HG03575 (cell line): Measurements from ENCODE around the gene ARHGAP24.

Source experiments
- ATAC-seq: cut with Tn5 transposase; IDR thresholded peaks from one replicate; pipeline ENCODE4 v1.9.1; 2021; ENCODE audit not compliant: unreplicated experiment, insufficient number of reproducible peaks, low FRiP score; ENCODE audit errors: extremely low read depth

Gene ARHGAP24

GRCh38 chr4:85717351-85717750 is 242.4 kb downstream of the ARHGAP24 start:
- ATAC-seq: no peak

GRCh38 chr4:85717847-85718246 is 242.9 kb downstream of the ARHGAP24 start:
- ATAC-seq: no peak

GRCh38 chr4:85720735-85721134 is 245.8 kb downstream of the ARHGAP24 start:
- ATAC-seq: no peak

GRCh38 chr4:85722401-85722800 is 247.5 kb downstream of the ARHGAP24 start:
- no peak for ATAC-seq

- ATAC-seq: no peak
Measured at GRCh38 chr4:85722807-85723206, 247.9 kb downstream of the ARHGAP24 start.

GRCh38 chr4:85724791-85725563 is 250.0 kb downstream of the ARHGAP24 start:
- ATAC-seq: no peak

GRCh38 chr4:85725721-85726170 is 250.8 kb downstream of the ARHGAP24 start:
- ATAC-seq: peak; percentile 72

- ATAC-seq: no peak
Measured at GRCh38 chr4:85726555-85726954, 251.6 kb downstream of the ARHGAP24 start.

- no peak for ATAC-seq
Measured at GRCh38 chr4:85728464-85728863, 253.5 kb downstream of the ARHGAP24 start.

- peak; percentile 49 for ATAC-seq
Measured at GRCh38 chr4:85732124-85732523, 257.2 kb downstream of the ARHGAP24 start.

- no peak for ATAC-seq
Measured at GRCh38 chr4:85733798-85734197, 258.8 kb downstream of the ARHGAP24 start.

GRCh38 chr4:85734424-85734831 is 259.5 kb downstream of the ARHGAP24 start:
- ATAC-seq: no peak

- ATAC-seq: no peak
Measured at GRCh38 chr4:85736571-85736970, 261.6 kb downstream of the ARHGAP24 start.

GRCh38 chr4:85737254-85737653 is 262.3 kb downstream of the ARHGAP24 start:
- no peak for ATAC-seq

- ATAC-seq: no peak
Measured at GRCh38 chr4:85738721-85739120, 263.8 kb downstream of the ARHGAP24 start.

GRCh38 chr4:85740431-85740861 is 265.5 kb downstream of the ARHGAP24 start:
- no peak for ATAC-seq

GRCh38 chr4:85741381-85741780 is 266.4 kb downstream of the ARHGAP24 start:
- no peak for ATAC-seq

GRCh38 chr4:85741921-85742591 is 267.1 kb downstream of the ARHGAP24 start:
- no peak for ATAC-seq

- no peak for ATAC-seq
Measured at GRCh38 chr4:85744950-85745349, 270.0 kb downstream of the ARHGAP24 start.

GRCh38 chr4:85745939-85746338 is 271.0 kb downstream of the ARHGAP24 start:
- no peak for ATAC-seq
